GM12864 (cell line): Measurements from ENCODE around the gene TKT.

Source experiments
- DNase-seq: peaks from one replicate; pipeline ENCODE4 v3.0.0-alpha.2; 2011; ENCODE audit warnings: low read depth
- H3K4me3 ChIP-seq: 2 replicates; pipeline ENCODE4 v1.5.1; 2011; ENCODE audit warnings: mild to moderate bottlenecking, low read depth, low read length, control low read depth
- TF ChIP-seq, protein P1 (sequence below): IDR thresholded peaks from 2 replicates; pipeline ENCODE4 v1.5.1; 2011; ENCODE audit warnings: low read depth, mild to moderate bottlenecking, moderate library complexity, low read length, control low read depth, inconsistent platforms; ENCODE audit errors: missing control alignments

The TKT gene

DNA sequence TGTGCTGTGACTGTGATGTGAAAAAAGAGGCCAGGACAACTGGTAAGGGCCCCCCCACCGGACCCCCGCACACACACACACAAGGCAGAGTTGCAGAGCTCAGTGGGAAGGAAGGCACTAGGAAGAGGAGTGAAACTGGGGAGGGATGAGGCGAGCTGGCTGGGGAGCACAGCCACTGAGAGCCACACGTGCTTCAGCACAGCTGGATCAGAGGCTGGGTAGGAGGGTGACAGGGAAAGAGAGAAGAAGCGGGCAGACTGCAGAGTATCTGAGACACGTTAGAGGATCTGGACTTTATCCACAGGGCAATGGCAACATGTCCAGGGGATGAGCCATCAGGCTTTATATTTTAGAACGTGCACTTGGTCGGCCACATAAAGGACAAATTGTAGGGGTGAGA is 38.0 kb upstream of the TKT start:
- TF ChIP-seq, protein P1, sequence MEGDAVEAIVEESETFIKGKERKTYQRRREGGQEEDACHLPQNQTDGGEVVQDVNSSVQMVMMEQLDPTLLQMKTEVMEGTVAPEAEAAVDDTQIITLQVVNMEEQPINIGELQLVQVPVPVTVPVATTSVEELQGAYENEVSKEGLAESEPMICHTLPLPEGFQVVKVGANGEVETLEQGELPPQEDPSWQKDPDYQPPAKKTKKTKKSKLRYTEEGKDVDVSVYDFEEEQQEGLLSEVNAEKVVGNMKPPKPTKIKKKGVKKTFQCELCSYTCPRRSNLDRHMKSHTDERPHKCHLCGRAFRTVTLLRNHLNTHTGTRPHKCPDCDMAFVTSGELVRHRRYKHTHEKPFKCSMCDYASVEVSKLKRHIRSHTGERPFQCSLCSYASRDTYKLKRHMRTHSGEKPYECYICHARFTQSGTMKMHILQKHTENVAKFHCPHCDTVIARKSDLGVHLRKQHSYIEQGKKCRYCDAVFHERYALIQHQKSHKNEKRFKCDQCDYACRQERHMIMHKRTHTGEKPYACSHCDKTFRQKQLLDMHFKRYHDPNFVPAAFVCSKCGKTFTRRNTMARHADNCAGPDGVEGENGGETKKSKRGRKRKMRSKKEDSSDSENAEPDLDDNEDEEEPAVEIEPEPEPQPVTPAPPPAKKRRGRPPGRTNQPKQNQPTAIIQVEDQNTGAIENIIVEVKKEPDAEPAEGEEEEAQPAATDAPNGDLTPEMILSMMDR: no peak
- no peak for DNase-seq

DNA sequence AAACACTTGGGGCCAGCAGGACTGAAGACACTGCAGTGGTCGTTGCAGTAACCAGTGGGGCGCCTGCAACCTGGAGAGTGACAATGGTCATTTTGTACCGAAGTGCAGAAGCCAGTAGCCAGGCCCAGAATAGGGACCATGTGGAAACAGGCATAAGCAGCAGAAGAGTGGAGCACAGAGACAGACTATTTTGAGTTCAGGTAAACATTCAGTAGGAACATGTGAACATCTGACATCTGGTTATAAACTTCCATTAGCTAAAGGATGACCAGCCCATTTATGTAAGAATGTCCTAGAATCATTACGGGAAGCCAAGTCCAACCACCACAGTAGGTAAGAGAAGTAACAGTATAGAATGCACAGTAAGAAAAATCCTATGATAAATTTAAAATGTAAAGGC is 32.4 kb upstream of the TKT start:
- TF ChIP-seq, protein P1: no peak
- no peak overlapping the region for H3K4me3 ChIP-seq
- DNase-seq: no peak

More for the DNA sequence above, 38.0 kb upstream of the TKT start:
- H3K4me3 ChIP-seq: no peak overlapping the region

DNA sequence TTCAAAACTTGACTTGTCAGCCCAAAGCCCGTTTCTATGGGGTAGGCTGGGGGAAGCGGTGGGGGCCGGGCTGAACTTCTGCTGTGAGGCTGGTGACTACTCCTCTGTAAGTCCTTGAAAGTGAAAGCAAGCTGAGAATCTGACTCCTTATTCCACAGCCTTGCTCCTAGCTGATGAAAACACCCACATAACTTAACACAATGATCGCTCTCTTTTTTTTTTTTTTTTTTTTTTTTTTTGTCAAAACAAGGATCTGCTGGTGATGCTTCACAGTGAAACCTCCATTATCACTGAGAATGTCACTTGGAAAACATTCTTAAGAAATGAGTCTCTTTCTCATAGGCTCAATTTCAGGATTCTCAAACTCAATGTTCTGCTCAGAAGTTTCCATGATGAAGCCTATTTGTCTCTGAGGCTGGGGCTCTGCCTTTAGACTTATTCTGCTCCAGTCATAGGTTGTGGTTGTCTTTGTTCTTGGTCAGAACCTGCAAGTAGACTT is 31.4 kb upstream of the TKT start:
- no peak overlapping the region for H3K4me3 ChIP-seq
- TF ChIP-seq, protein P1: no peak
- no peak for DNase-seq

DNA sequence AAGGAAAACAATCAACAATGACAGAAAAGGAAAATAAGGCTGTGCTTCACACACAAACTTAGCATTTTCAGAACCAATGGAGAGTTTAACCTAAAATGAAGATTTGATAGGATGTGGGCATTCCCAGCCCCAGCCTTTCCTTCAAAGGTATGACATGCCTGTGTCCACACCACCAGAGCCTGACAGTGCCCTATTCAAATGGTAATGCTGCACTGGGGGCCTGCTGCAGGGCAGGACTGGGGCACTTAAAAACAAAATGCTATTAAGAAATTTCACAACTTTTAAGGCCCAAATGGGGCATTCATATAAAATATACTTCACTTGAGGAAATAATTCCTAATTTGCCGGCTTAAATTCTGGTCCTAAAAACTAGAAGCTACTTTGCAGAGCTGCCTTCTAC is 30.9 kb upstream of the TKT start:
- TF ChIP-seq, protein P1: no peak
- no peak for DNase-seq
- H3K4me3 ChIP-seq: no peak overlapping the region

DNA sequence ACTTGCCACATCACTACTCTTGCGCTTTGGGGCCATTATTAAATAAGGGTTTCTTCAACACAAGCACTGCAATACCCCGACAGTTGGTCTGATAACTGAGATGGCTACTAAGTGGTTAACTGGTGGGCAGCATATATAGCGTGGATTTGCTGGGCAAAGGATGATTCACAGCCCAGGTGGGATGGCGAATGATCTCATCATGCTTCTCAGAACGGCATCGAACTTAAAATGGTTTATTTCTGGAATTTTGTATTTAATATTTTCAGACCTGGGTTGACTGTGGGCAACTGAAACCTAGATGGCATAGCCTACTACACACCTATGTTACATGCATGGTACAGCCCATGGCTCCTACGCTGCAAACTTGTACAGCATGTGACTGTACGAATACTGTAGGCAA is 26.8 kb upstream of the TKT start:
- TF ChIP-seq, protein P1: no peak
- no peak overlapping the region for H3K4me3 ChIP-seq
- DNase-seq: no peak

DNA sequence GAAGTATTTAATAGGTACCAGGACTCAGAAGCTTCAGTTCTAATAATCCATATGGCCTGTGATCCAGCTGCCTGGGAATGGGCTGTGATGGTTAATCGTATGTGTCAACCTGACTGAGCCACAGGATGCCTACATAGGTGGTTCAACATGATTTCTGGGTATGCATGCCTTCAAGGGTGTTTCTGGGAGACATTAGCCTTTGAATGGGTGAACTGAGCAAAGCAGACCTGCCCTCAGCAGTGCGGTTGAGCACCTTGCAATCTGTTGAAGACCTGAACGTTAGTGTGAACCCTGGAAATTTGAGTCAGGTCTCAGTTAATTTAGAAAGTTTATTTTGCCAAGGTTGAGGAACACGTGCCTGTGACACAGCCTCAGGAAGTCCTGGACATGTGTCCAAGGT is 22.8 kb upstream of the TKT start:
- DNase-seq: no peak
- H3K4me3 ChIP-seq: no peak overlapping the region
- TF ChIP-seq, protein P1: no peak

DNA sequence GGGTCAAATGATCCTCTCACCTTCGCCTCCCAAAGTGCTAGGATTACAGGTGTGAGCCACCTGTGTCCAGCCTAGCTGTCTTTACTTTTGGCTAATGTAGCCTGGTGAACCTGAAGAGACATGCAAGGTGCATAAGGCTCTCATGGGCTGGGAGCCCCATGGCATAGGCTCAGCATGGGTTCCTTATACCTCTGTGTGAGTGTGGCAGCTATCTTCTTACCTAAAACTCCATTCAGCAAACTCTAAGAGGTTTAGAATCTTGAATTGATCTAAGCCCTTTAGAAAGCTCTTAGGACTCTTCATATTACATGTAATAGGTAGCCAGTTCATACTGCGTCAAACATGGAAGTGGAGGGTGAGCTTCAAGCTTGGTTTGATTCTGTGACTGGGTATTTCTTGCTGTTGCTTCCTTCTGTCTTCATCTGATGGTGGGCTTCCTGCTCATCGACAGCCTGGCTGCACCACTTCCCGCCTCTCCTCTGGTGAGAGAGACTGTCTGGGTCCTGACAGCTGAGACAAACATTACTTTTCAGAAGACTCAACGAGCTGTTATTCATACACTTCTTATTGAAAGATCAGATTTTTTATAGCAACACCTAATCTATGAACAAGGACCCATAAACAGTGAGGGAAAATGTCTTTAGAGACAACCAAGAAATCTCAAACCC is 19.2 kb upstream of the TKT start:
- TF ChIP-seq, protein P1: no peak
- H3K4me3 ChIP-seq: no peak overlapping the region
- no peak for DNase-seq
